NB4 (cell line): ENCODE data around the gene MOXD1.

ENCODE experiments used
- CTCF ChIP-seq: IDR thresholded peaks from one replicate; pipeline ENCODE4 v1.5.1; 2012; ENCODE audit warnings: low read depth, low read length
- MAX ChIP-seq: IDR thresholded peaks from 2 replicates; pipeline ENCODE4 v1.6.1; 2011; ENCODE audit warnings: low read depth, low read length
- MYC ChIP-seq: IDR thresholded peaks from 2 replicates; pipeline ENCODE4 v1.6.1; 2011; ENCODE audit warnings: low read depth, low read length
- POLR2A ChIP-seq: IDR thresholded peaks from 2 replicates; pipeline ENCODE4 v1.6.1; 2011; ENCODE audit warnings: mild to moderate bottlenecking; ENCODE audit not compliant: insufficient read length; ENCODE audit errors: extremely low read depth

- no peak for TF ChIP-seq POLR2A
- TF ChIP-seq CTCF = no peak
- TF ChIP-seq MAX = no peak
- no peak for TF ChIP-seq MYC
Observed at GRCh38 chr6:132334521-132334885, 66.8 kb downstream of the MOXD1 start.
